ENCODE results near the gene CPA4. TPM values are rescaled to one million over a fixed set of nuclear protein-coding genes. Genes with fewer than 3 reads are reported as not detected.
A peak's percentile ranks its signal among the peaks of the same experiment; 100 is the strongest.

Gene CPA4
- total RNA-seq, 6 experiments from 2014 or later, result not detected

DNA sequence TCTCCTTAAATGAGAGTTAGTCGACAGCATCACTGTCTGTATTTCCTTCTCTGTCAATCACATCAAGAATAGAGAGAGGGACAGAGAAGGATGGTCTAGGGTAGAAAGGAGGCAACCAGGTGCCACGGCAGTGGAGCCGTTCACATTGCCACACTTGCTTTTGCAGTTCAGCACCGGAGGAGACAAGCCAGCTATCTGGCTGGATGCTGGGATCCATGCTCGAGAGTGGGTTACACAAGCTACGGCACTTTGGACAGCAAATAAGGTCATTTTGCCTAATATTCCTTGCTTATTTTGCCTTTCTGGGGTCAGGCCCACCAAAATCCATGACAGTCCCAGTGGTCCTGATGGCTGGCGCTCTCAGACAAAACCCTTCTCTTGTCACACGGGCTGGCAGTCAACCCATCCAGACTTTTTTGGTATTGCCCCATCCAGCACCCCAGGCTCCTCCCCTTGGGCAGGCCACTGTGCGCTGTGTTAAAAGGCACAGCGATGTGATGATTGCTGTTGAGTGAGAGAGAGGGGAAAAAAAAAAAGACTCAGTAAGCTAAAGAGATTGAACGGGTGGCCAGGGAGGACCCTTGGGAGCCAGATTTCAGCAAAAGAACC lies 17.9 kb upstream of the CPA4 start:
- no peak for ATAC-seq
- no peaks in the 10 kb centered on the region for H3K36me3 ChIP-seq
- intact Hi-C loops (cut with DNase I), result no loop called here
- DNase-seq, result no peak
- WGBS (ENCODE audit: insufficient coverage, low coverage, low lambda C conversion rate, missing lambda C conversion rate), result 47% methylated on average over 9 of the region's 11 CpGs
- no peaks in the 10 kb centered on the region for H3K4me1 ChIP-seq
- no peak overlapping the region for H3K27ac ChIP-seq
- no peaks in the 10 kb centered on the region for H3K9me3 ChIP-seq
- no peak overlapping the region for H3K4me3 ChIP-seq
- no peak for TF ChIP-seq POLR2A (IDR thresholded peaks at IDR 0.05)
- TF ChIP-seq, protein P1, sequence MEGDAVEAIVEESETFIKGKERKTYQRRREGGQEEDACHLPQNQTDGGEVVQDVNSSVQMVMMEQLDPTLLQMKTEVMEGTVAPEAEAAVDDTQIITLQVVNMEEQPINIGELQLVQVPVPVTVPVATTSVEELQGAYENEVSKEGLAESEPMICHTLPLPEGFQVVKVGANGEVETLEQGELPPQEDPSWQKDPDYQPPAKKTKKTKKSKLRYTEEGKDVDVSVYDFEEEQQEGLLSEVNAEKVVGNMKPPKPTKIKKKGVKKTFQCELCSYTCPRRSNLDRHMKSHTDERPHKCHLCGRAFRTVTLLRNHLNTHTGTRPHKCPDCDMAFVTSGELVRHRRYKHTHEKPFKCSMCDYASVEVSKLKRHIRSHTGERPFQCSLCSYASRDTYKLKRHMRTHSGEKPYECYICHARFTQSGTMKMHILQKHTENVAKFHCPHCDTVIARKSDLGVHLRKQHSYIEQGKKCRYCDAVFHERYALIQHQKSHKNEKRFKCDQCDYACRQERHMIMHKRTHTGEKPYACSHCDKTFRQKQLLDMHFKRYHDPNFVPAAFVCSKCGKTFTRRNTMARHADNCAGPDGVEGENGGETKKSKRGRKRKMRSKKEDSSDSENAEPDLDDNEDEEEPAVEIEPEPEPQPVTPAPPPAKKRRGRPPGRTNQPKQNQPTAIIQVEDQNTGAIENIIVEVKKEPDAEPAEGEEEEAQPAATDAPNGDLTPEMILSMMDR (IDR thresholded peaks at IDR 0.05), result no peak
- peaks cover 0 to 7% of the 10 kb centered on the region in 2 donors for H3K27me3 ChIP-seq

GRCh38 chr7:130275826-130276297 lies 17.1 kb upstream of the CPA4 start:
- TF ChIP-seq POLR2A (IDR thresholded peaks at IDR 0.05), result no peak
- TF ChIP-seq, protein P1 (IDR thresholded peaks at IDR 0.05), result no peak
- Histone ChIP-seq H3K4me3 (no peak overlapping the region), H3K36me3 (no peaks in the 10 kb centered on the region), H3K27ac (no peak overlapping the region), H3K27me3 (peaks cover 0 to 7% of the 10 kb centered on the region in 2 donors), H3K9me3 (no peaks in the 10 kb centered on the region), H3K4me1 (no peaks in the 10 kb centered on the region)
- ATAC-seq (no peak), DNase-seq (no peak)
- intact Hi-C loops (cut with DNase I), result no loop called here
- WGBS (ENCODE audit: insufficient coverage, low coverage, low lambda C conversion rate, missing lambda C conversion rate), result 73% methylated on average over 5 of the region's 5 CpGs

DNA sequence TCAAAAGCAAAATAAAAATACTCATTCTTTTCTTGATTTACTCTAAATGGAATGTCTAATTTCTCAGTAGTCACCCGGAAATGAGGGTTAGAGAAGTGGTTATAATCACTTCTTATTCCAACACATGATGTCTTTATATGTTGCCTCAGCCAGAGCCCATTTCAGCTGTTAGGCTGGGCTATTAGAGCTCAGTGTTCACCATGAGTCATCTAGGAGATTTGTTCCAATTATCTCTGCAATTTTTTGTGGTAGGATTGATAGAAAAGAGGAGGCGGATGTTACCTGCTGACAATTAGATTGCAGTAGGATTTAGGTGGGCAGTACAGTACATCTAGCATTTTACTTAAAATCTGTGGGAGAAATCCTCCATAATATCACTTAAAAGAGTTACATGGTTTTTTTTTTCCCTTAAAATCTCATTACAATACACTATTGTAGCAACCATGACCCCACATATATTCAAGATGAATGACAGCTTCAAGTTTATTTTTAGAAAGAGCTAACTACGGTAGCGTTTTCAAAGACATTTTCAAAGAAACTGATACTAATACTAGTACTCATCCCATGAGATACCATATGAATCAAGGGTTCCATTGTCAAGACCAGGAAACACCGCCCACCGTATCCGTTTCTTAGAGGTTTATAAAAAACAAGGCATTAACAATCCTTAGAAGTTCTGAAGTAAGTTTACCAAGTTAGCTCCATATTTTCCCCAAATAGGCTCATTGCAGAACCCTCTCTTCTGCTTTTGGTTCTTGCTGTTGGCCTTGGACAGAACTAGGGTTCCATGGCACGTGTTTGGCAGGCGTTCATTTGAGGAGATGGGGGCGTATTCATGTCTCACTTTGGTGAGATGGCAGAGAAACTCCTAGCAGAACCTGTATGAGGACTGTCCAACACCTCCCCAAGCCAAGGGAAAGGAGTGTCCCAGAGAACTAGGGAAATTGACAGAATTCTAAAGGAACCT lies 15.9 kb upstream of the CPA4 start:
- Histone ChIP-seq H3K9me3 (no peaks in the 10 kb centered on the region), H3K4me3 (no peak overlapping the region), H3K27ac (no peak overlapping the region), H3K27me3 (peaks cover 0 to 7% of the 10 kb centered on the region in 2 donors), H3K36me3 (no peaks in the 10 kb centered on the region), H3K4me1 (no peaks in the 10 kb centered on the region)
- intact Hi-C loops (cut with DNase I), result no loop called here
- no peak for ATAC-seq
- 59% methylated on average over 8 of the region's 10 CpGs for WGBS (ENCODE audit: insufficient coverage, low coverage, low lambda C conversion rate, missing lambda C conversion rate)
- DNase-seq, result no peak
- no peak for TF ChIP-seq POLR2A (IDR thresholded peaks at IDR 0.05)
- TF ChIP-seq, protein P1 (IDR thresholded peaks at IDR 0.05), result no peak

DNA sequence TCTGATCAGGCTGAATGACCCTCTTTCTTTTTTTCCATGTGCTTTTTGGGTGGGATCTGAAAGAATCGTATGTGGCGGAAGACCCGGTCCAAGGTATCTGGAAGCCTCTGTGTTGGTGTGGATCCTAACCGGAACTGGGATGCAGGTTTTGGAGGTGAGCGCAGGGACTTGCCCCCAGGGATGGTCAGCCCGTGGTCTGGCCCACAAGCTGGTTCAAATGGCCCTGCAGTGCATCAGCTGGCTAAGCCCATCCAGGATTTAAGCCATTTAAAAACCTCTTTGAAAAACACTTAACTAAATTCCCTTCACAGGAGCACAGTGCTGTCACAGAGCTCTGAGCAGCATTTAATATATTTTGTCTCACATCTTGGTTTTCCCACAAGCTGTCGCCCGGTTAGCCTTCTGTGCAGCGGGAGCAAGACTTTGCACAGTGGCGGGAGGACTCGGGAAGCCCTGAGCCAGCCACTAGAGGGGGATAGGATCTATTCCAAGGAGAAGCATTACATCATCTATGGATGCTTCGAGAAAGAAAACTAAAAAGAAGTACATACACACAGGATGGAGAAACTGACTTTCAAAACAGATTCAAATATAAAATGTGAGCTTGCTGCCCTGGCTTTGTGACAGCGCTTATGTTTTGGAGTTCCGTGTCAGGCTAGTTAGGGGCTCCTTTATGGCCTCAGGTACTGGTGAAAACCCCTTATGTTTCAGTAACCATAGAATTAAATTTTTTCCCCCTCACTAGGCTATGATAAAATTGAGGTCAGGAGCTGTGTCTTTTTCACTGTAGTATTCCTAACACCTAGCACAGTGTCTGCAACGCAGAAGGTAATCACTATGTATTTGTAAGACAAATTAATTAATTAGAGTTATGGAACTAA lies 15.0 kb upstream of the CPA4 start:
- Histone ChIP-seq H3K9me3 (no peaks in the 10 kb centered on the region), H3K4me3 (no peak overlapping the region), H3K4me1 (no peaks in the 10 kb centered on the region), H3K27me3 (peaks cover 0 to 7% of the 10 kb centered on the region in 2 donors), H3K36me3 (no peaks in the 10 kb centered on the region), H3K27ac (no peak overlapping the region)
- intact Hi-C loops (cut with DNase I), result no loop called here
- peak; percentile 79 to 94 (median 87) for ATAC-seq
- TF ChIP-seq, protein P1 (IDR thresholded peaks at IDR 0.05), result peak; percentile 27 to 64 (median 54)
- TF ChIP-seq POLR2A (IDR thresholded peaks at IDR 0.05), result no peak
- DNase-seq, result peak in 2 of 3 donors; percentile 47 to 62
- 40% methylated on average over 8 of the region's 15 CpGs for WGBS (ENCODE audit: insufficient coverage, low coverage, low lambda C conversion rate, missing lambda C conversion rate)
